Measurements from ENCODE around the gene ADK. TPM values are rescaled to one million over a fixed set of nuclear protein-coding genes. Genes with fewer than 3 reads are reported as not detected.

ADK gene
- total and polyA plus RNA-seq, 2 of the 13 experiments (the other 11 are each of a cell fraction or from before 2014, with no cell fraction given) = 48.6 to 79.1 TPM

DNA sequence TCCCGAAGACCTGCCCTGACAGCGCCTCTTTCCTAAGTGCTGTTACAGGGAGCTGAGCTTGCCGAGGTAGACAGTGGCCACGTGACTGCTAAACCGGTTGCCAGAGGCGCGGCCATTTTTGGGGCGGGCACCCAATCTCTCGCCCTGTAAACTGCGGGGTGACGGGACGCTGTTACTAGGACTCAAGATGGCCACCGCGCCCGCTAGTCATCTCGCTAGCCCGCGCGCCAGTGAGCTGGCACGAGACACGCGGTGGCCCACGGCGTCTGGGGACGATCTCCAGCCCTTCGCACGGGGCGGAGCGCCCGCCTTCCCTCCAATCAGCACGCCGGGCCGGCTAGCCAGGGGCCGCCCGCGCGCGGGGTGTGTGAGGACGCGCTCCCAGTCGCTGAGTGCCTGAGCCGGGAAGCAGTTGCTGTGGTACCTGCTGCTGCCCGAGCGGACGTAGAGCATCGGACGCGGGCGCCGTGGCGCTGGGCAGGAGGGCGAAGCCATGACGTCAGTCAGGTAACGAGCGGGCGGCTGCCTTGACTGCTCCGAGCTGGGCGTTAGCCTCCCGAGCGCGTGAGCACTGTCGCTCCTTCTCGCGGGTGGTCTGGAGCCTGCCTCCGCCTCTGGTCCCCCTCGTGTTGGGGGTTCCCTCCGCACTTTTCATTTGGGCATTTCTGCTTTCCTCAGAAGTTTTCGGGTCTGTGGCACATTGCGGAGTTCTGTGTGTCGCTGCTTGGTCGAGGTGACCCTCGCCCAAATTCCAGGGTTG is 25.5 kb downstream of the ADK start (continued):
- TF ChIP-seq, protein P1, sequence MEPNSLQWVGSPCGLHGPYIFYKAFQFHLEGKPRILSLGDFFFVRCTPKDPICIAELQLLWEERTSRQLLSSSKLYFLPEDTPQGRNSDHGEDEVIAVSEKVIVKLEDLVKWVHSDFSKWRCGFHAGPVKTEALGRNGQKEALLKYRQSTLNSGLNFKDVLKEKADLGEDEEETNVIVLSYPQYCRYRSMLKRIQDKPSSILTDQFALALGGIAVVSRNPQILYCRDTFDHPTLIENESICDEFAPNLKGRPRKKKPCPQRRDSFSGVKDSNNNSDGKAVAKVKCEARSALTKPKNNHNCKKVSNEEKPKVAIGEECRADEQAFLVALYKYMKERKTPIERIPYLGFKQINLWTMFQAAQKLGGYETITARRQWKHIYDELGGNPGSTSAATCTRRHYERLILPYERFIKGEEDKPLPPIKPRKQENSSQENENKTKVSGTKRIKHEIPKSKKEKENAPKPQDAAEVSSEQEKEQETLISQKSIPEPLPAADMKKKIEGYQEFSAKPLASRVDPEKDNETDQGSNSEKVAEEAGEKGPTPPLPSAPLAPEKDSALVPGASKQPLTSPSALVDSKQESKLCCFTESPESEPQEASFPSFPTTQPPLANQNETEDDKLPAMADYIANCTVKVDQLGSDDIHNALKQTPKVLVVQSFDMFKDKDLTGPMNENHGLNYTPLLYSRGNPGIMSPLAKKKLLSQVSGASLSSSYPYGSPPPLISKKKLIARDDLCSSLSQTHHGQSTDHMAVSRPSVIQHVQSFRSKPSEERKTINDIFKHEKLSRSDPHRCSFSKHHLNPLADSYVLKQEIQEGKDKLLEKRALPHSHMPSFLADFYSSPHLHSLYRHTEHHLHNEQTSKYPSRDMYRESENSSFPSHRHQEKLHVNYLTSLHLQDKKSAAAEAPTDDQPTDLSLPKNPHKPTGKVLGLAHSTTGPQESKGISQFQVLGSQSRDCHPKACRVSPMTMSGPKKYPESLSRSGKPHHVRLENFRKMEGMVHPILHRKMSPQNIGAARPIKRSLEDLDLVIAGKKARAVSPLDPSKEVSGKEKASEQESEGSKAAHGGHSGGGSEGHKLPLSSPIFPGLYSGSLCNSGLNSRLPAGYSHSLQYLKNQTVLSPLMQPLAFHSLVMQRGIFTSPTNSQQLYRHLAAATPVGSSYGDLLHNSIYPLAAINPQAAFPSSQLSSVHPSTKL (CRISPR knock-in tag; IDR thresholded peaks at IDR 0.05) = peak; percentile 83; the same call in 1 of the 2 replicates
- TF ChIP-seq NKX3-1 (CRISPR knock-in tag; IDR thresholded peaks at IDR 0.05) = peak; percentile 94
- TF ChIP-seq, protein P2, sequence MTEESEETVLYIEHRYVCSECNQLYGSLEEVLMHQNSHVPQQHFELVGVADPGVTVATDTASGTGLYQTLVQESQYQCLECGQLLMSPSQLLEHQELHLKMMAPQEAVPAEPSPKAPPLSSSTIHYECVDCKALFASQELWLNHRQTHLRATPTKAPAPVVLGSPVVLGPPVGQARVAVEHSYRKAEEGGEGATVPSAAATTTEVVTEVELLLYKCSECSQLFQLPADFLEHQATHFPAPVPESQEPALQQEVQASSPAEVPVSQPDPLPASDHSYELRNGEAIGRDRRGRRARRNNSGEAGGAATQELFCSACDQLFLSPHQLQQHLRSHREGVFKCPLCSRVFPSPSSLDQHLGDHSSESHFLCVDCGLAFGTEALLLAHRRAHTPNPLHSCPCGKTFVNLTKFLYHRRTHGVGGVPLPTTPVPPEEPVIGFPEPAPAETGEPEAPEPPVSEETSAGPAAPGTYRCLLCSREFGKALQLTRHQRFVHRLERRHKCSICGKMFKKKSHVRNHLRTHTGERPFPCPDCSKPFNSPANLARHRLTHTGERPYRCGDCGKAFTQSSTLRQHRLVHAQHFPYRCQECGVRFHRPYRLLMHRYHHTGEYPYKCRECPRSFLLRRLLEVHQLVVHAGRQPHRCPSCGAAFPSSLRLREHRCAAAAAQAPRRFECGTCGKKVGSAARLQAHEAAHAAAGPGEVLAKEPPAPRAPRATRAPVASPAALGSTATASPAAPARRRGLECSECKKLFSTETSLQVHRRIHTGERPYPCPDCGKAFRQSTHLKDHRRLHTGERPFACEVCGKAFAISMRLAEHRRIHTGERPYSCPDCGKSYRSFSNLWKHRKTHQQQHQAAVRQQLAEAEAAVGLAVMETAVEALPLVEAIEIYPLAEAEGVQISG (CRISPR knock-in tag; IDR thresholded peaks at IDR 0.05) = peak; percentile 90
- TF ChIP-seq FOXM1 (CRISPR knock-in tag; IDR thresholded peaks at IDR 0.05) = 0 out of 2 replicates have a peak, but pooled peaks have one; percentile 15
- TF ChIP-seq HNRNPL (IDR thresholded peaks at IDR 0.05; ENCODE audit: low read depth, low read length) = peak; percentile 69
- TF ChIP-seq, protein P3, sequence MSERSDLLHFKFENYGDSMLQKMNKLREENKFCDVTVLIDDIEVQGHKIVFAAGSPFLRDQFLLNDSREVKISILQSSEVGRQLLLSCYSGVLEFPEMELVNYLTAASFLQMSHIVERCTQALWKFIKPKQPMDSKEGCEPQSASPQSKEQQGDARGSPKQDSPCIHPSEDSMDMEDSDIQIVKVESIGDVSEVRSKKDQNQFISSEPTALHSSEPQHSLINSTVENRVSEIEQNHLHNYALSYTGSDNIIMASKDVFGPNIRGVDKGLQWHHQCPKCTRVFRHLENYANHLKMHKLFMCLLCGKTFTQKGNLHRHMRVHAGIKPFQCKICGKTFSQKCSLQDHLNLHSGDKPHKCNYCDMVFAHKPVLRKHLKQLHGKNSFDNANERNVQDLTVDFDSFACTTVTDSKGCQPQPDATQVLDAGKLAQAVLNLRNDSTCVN (CRISPR knock-in tag; IDR thresholded peaks at IDR 0.05; ENCODE audit: borderline replicate concordance) = no peak; the same call in 1 of the 2 replicates
- TF ChIP-seq ARNTL (CRISPR knock-in tag; IDR thresholded peaks at IDR 0.05) = peak; percentile 95
- TF ChIP-seq ZNF382 (CRISPR knock-in tag; IDR thresholded peaks at IDR 0.05; ENCODE audit: borderline replicate concordance) = no peak
- TF ChIP-seq, protein P4, sequence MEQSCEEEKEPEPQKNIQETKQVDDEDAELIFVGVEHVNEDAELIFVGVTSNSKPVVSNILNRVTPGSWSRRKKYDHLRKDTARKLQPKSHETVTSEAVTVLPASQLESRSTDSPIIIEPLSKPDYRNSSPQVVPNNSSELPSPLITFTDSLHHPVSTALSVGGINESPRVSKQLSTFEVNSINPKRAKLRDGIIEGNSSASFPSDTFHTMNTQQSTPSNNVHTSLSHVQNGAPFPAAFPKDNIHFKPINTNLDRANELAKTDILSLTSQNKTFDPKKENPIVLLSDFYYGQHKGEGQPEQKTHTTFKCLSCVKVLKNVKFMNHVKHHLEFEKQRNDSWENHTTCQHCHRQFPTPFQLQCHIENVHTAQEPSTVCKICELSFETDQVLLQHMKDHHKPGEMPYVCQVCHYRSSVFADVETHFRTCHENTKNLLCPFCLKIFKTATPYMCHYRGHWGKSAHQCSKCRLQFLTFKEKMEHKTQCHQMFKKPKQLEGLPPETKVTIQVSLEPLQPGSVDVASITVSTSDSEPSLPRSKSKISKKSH (CRISPR knock-in tag; IDR thresholded peaks at IDR 0.05; ENCODE audit: borderline replicate concordance) = peak; percentile 94
- peak; percentile 68; the same call in 1 of the 2 replicates for TF ChIP-seq ZNF367 (CRISPR knock-in tag; IDR thresholded peaks at IDR 0.05; ENCODE audit: borderline replicate concordance)
- no peak; the same call in 1 of the 2 replicates for TF ChIP-seq KDM4B (CRISPR knock-in tag; IDR thresholded peaks at IDR 0.05)
- peak; percentile 91 for TF ChIP-seq SKI (IDR thresholded peaks at IDR 0.05; ENCODE audit: partially characterized antibody)
- TF ChIP-seq IKZF4 (CRISPR knock-in tag; IDR thresholded peaks at IDR 0.05; ENCODE audit: borderline replicate concordance, low read depth, not compliant biosample characterization) = peak; percentile 56
- peak; percentile 88 for TF ChIP-seq RAD51 (IDR thresholded peaks at IDR 0.05; ENCODE audit: borderline replicate concordance)
- TF ChIP-seq, protein P5, sequence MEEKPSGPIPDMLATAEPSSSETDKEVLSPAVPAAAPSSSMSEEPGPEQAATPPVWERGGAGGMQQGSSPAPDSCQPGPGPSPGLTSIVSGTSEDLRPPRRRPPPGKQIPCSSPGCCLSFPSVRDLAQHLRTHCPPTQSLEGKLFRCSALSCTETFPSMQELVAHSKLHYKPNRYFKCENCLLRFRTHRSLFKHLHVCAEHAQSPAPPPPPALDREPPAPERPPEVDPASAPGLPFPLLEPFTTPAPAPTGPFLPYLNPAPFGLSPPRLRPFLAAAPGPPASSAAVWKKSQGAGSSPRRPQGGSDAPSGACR (CRISPR knock-in tag; IDR thresholded peaks at IDR 0.05) = 0 out of 2 replicates have a peak, but pooled peaks have one; percentile 38
- TF ChIP-seq ZNF616 (CRISPR knock-in tag; IDR thresholded peaks at IDR 0.05; ENCODE audit: low read depth) = no peak
